GM23338 (cell line): ENCODE measurements around the gene TMEM269. TPM values are rescaled to one million over a fixed set of nuclear protein-coding genes. Genes with fewer than 3 reads are reported as not detected.
A peak's percentile ranks its signal among the peaks of the same experiment; 100 is the strongest.

ENCODE experiments used
- ATAC-seq: fragments of 200-7000 bp; cut with Tn5 transposase; 3 replicates; pipeline ENCODE4 v1.9.1; 2020
- DNase-seq: peaks from one replicate; pipeline ENCODE4 v3.0.0-alpha.2; 2015; ENCODE audit warnings: low spot score
- H2AFZ ChIP-seq: fragments of 200-600 bp; sonication (generic); 2 replicates; pipeline ENCODE4 v1.8.0; 2016; ENCODE audit warnings: antibody characterized with exemption, mild to moderate bottlenecking, moderate library complexity
- H3F3A ChIP-seq: fragments of 200-600 bp; sonication (generic); replicated peaks from 2 replicates; pipeline ENCODE4 v1.8.0; 2017; ENCODE audit warnings: antibody characterized with exemption, mixed run types, low read depth
- H3K27ac ChIP-seq: fragments of 200-600 bp; sonication (generic); 2 replicates; pipeline ENCODE4 v1.6.1; 2016; ENCODE audit warnings: low read depth
- H3K27me3 ChIP-seq: fragments of 200-600 bp; sonication (generic); 2 replicates; pipeline ENCODE4 v1.8.0; 2016; ENCODE audit warnings: mild to moderate bottlenecking, mixed run types, moderate library complexity; ENCODE audit not compliant: insufficient read depth
- H3K36me3 ChIP-seq: fragments of 200-600 bp; sonication (generic); 2 replicates; pipeline ENCODE4 v1.8.0; 2016; ENCODE audit warnings: mild to moderate bottlenecking; ENCODE audit not compliant: insufficient read depth
- H3K4me1 ChIP-seq: fragments of 200-600 bp; sonication (generic); 2 replicates; pipeline ENCODE4 v1.8.0; 2016; ENCODE audit warnings: mild to moderate bottlenecking, moderate library complexity; ENCODE audit not compliant: insufficient read depth
- H3K4me2 ChIP-seq: fragments of 200-600 bp; sonication (generic); 2 replicates; pipeline ENCODE4 v1.7.1; 2017; ENCODE audit warnings: mixed run types
- H3K4me3 ChIP-seq: fragments of 200-600 bp; sonication (generic); 2 replicates; pipeline ENCODE4 v1.6.1; 2016; ENCODE audit warnings: mixed run types
- H3K79me2 ChIP-seq: fragments of 200-600 bp; sonication (generic); replicated peaks from 2 replicates; pipeline ENCODE4 v1.8.0; 2017; ENCODE audit warnings: mild to moderate bottlenecking; ENCODE audit not compliant: insufficient read depth
- H3K9me2 ChIP-seq: fragments of 200-600 bp; sonication (generic); 2 replicates; pipeline ENCODE4 v1.8.0; 2017; ENCODE audit not compliant: insufficient read depth
- H4K20me1 ChIP-seq: fragments of 200-600 bp; sonication (generic); replicated peaks from 2 replicates; pipeline ENCODE4 v1.8.0; 2017; ENCODE audit warnings: mild to moderate bottlenecking; ENCODE audit not compliant: insufficient read depth
- H3K27ac Mint-ChIP-seq: 2 replicates; pipeline ENCODE4 v1.8.0; 2020; ENCODE audit warnings: inconsistent platforms, mild to moderate bottlenecking, moderate library complexity, mixed read lengths
- H3K27me3 Mint-ChIP-seq: 3 replicates; pipeline ENCODE4 v1.8.0; 2022; ENCODE audit warnings: low read depth, mild to moderate bottlenecking, moderate library complexity, mixed read lengths, inconsistent platforms; ENCODE audit not compliant: insufficient read depth, poor library complexity
- H3K36me3 Mint-ChIP-seq: 3 replicates; pipeline ENCODE4 v1.8.0; 2021; ENCODE audit warnings: low read depth, mild to moderate bottlenecking, inconsistent platforms, moderate library complexity, mixed read lengths
- H3K4me1 Mint-ChIP-seq: 3 replicates; pipeline ENCODE4 v1.8.0; 2020; ENCODE audit warnings: mild to moderate bottlenecking, inconsistent platforms, mixed read lengths
- H3K4me3 Mint-ChIP-seq: 3 replicates; pipeline ENCODE4 v1.8.0; 2021; ENCODE audit warnings: moderate library complexity, mild to moderate bottlenecking, inconsistent platforms, mixed read lengths
- H3K9me3 Mint-ChIP-seq: 3 replicates; pipeline ENCODE4 v1.8.0; 2020; ENCODE audit warnings: moderate library complexity, mild to moderate bottlenecking, inconsistent platforms, mixed read lengths
- CREB1 ChIP-seq: fragments of 250-450 bp; sonication (Bioruptor Pico); IDR thresholded peaks from 2 replicates; pipeline ENCODE4 v1.5.0; 2020; ENCODE audit warnings: low read depth, mild to moderate bottlenecking, moderate library complexity
- EZH2 ChIP-seq: fragments of 200-600 bp; sonication (generic); IDR thresholded peaks from one replicate; pipeline ENCODE4 v1.8.0; 2017; ENCODE audit warnings: antibody characterized with exemption, mild to moderate bottlenecking, low read depth; ENCODE audit not compliant: unreplicated experiment
- JUNB ChIP-seq: IDR thresholded peaks from one replicate; pipeline ENCODE4 v1.6.1; 2016; ENCODE audit warnings: antibody characterized with exemption; ENCODE audit not compliant: unreplicated experiment
- POLR2AphosphoS5 ChIP-seq: IDR thresholded peaks from 2 replicates; pipeline ENCODE4 v1.6.1; 2016; ENCODE audit warnings: antibody characterized with exemption, low read depth
- ZNF114 ChIP-seq: fragments of 250-450 bp; sonication (Bioruptor Pico); IDR thresholded peaks from 2 replicates; pipeline ENCODE4 v1.5.0; 2020; ENCODE audit warnings: mild to moderate bottlenecking, moderate library complexity
- ZNF331 ChIP-seq: fragments of 250-450 bp; sonication (Bioruptor Pico); IDR thresholded peaks from 2 replicates; pipeline ENCODE4 v1.5.0; 2020; ENCODE audit warnings: low read depth, mild to moderate bottlenecking, moderate library complexity
- polyA plus RNA-seq: library from polyadenylated mRNA; unstranded; fragments of >200 nt; fragmentation: Nextera tagmentation; extraction: Ambion mirVana; gene quantifications from 2 replicates; pipeline ENCODE4 v1.2.1, GENCODE V29; 2016
- total RNA-seq: library from RNA; depleted of rRNA; stranded (reverse); fragments of >200 nt; shearing (Covaris generic); gene quantifications from 2 replicates; pipeline ENCODE4 v1.2.3, GENCODE V29; 2014
- TF ChIP-seq, protein P1 (sequence below): fragments of 250-450 bp; sonication (Bioruptor Pico); IDR thresholded peaks from 2 replicates; pipeline ENCODE4 v1.5.0; 2020; ENCODE audit warnings: mild to moderate bottlenecking, moderate library complexity
- TF ChIP-seq, protein P2 (sequence below), 2 experiments: fragments of 200-600 bp in 1 of 2; sonication (generic) in 1 of 2; conservative IDR thresholded peaks; 2 replicates each; pipeline versions ENCODE4 v1.5.1 to v1.6.1; 2016 to 2017; ENCODE audit warnings: antibody characterized with exemption in 2 of 2, low read depth in 2 of 2, mild to moderate bottlenecking in 2 of 2, moderate library complexity in 1 of 2
- TF ChIP-seq, protein P3 (sequence below): IDR thresholded peaks from 2 replicates; pipeline ENCODE4 v1.6.1; 2016; ENCODE audit warnings: antibody characterized with exemption

The TMEM269 gene
- total and polyA plus RNA-seq, 2 experiments from 2014 or later, result 0.31 to 0.45 TPM

DNA sequence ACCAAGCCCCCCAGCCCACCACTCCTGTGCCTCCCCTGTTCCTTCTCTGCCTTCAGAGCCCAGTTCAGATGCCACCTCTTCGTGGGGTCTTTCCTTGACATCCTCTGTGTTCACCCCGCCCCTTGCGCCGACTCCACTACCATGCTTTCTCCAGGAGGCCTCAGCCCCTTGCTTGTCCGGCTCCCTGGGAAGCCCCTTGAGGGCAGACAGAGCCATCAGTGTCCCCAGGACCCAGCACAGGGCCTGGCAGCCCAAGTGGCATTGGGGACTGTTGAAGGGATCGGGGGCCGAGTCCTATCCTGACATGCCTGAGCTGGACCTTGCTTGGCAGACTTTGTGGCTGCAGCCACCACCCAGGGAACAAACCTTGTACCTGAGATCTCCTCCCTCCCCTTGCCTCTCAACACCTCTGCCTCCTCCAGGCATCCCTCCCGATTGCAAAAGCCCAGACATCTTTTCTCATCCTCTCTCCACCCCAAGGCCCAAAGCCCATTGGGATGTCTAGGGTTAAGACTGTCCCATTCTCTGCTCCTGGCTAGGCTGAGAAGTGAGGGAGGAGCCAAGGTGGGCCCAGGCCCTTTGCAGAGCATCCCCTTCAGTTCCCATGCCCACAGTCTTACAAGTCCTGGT, 48.1 kb upstream of the TMEM269 start:
- Histone ChIP-seq H3K79me2 (no peaks in the 10 kb centered on the region), H3K4me2 (no peak overlapping the region), H3K9me2 (no peaks in the 10 kb centered on the region), H3K27ac (no peak overlapping the region), H3K36me3 (no peaks in the 10 kb centered on the region), H3K4me1 (peaks cover 16% of the 10 kb centered on the region), H4K20me1 (no peaks in the 10 kb centered on the region), H2AFZ (no peak overlapping the region), H3K4me3 (no peak overlapping the region), H3K27me3 (no peaks in the 10 kb centered on the region), H3F3A (no peaks in the 10 kb centered on the region)
- Mint-ChIP-seq H3K36me3 (peaks cover 2% of the 10 kb centered on the region; the same call in 1 of the 3 replicates), H3K27me3 (peaks cover 7% of the 10 kb centered on the region), H3K4me1 (peaks cover 29% of the 10 kb centered on the region), H3K9me3 (no peaks in the 10 kb centered on the region), H3K4me3 (no peak overlapping the region), H3K27ac (peak overlapping the region; percentile 30)
- TF ChIP-seq JUNB, result no peak
- TF ChIP-seq, protein P1, sequence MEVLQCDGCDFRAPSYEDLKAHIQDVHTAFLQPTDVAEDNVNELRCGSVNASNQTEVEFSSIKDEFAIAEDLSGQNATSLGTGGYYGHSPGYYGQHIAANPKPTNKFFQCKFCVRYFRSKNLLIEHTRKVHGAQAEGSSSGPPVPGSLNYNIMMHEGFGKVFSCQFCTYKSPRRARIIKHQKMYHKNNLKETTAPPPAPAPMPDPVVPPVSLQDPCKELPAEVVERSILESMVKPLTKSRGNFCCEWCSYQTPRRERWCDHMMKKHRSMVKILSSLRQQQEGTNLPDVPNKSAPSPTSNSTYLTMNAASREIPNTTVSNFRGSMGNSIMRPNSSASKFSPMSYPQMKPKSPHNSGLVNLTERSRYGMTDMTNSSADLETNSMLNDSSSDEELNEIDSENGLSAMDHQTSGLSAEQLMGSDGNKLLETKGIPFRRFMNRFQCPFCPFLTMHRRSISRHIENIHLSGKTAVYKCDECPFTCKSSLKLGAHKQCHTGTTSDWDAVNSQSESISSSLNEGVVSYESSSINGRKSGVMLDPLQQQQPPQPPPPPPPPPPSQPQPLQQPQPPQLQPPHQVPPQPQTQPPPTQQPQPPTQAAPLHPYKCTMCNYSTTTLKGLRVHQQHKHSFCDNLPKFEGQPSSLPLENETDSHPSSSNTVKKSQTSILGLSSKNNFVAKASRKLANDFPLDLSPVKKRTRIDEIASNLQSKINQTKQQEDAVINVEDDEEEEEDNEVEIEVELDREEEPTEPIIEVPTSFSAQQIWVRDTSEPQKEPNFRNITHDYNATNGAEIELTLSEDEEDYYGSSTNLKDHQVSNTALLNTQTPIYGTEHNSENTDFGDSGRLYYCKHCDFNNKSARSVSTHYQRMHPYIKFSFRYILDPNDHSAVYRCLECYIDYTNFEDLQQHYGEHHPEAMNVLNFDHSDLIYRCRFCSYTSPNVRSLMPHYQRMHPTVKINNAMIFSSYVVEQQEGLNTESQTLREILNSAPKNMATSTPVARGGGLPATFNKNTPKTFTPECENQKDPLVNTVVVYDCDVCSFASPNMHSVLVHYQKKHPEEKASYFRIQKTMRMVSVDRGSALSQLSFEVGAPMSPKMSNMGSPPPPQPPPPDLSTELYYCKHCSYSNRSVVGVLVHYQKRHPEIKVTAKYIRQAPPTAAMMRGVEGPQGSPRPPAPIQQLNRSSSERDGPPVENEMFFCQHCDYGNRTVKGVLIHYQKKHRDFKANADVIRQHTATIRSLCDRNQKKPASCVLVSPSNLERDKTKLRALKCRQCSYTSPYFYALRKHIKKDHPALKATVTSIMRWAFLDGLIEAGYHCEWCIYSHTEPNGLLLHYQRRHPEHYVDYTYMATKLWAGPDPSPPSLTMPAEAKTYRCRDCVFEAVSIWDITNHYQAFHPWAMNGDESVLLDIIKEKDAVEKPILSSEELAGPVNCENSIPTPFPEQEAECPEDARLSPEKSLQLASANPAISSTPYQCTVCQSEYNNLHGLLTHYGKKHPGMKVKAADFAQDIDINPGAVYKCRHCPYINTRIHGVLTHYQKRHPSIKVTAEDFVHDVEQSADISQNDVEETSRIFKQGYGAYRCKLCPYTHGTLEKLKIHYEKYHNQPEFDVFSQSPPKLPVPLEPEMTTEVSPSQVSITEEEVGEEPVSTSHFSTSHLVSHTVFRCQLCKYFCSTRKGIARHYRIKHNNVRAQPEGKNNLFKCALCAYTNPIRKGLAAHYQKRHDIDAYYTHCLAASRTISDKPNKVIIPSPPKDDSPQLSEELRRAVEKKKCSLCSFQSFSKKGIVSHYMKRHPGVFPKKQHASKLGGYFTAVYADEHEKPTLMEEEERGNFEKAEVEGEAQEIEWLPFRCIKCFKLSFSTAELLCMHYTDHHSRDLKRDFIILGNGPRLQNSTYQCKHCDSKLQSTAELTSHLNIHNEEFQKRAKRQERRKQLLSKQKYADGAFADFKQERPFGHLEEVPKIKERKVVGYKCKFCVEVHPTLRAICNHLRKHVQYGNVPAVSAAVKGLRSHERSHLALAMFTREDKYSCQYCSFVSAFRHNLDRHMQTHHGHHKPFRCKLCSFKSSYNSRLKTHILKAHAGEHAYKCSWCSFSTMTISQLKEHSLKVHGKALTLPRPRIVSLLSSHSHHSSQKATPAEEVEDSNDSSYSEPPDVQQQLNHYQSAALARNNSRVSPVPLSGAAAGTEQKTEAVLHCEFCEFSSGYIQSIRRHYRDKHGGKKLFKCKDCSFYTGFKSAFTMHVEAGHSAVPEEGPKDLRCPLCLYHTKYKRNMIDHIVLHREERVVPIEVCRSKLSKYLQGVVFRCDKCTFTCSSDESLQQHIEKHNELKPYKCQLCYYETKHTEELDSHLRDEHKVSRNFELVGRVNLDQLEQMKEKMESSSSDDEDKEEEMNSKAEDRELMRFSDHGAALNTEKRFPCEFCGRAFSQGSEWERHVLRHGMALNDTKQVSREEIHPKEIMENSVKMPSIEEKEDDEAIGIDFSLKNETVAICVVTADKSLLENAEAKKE (CRISPR knock-in tag), result no peak
- TF ChIP-seq, protein P2, sequence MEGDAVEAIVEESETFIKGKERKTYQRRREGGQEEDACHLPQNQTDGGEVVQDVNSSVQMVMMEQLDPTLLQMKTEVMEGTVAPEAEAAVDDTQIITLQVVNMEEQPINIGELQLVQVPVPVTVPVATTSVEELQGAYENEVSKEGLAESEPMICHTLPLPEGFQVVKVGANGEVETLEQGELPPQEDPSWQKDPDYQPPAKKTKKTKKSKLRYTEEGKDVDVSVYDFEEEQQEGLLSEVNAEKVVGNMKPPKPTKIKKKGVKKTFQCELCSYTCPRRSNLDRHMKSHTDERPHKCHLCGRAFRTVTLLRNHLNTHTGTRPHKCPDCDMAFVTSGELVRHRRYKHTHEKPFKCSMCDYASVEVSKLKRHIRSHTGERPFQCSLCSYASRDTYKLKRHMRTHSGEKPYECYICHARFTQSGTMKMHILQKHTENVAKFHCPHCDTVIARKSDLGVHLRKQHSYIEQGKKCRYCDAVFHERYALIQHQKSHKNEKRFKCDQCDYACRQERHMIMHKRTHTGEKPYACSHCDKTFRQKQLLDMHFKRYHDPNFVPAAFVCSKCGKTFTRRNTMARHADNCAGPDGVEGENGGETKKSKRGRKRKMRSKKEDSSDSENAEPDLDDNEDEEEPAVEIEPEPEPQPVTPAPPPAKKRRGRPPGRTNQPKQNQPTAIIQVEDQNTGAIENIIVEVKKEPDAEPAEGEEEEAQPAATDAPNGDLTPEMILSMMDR (conservative IDR thresholded peaks at IDR 0.05; ENCODE audit: low read depth in 2 of 2), result no peak
- TF ChIP-seq CREB1 (CRISPR knock-in tag), result no peak
- TF ChIP-seq POLR2AphosphoS5, result no peak
- TF ChIP-seq ZNF114 (CRISPR knock-in tag), result no peak
- no peak for TF ChIP-seq EZH2
- TF ChIP-seq ZNF331 (CRISPR knock-in tag), result no peak
- TF ChIP-seq, protein P3, sequence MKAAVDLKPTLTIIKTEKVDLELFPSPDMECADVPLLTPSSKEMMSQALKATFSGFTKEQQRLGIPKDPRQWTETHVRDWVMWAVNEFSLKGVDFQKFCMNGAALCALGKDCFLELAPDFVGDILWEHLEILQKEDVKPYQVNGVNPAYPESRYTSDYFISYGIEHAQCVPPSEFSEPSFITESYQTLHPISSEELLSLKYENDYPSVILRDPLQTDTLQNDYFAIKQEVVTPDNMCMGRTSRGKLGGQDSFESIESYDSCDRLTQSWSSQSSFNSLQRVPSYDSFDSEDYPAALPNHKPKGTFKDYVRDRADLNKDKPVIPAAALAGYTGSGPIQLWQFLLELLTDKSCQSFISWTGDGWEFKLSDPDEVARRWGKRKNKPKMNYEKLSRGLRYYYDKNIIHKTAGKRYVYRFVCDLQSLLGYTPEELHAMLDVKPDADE, result no peak
- ATAC-seq (no peak), DNase-seq (no peak)
